SK-N-SH treated with all-trans-retinoic acid at 6 μM for 48 hours (cell line): ENCODE results near the gene SMC6.

Experiments used
- CREB5 ChIP-seq: fragments of 250-450 bp; sonication (Bioruptor Pico); IDR thresholded peaks from 2 replicates; pipeline ENCODE4 v1.5.1; 2020; ENCODE audit warnings: low read depth, mild to moderate bottlenecking, moderate library complexity
- ESRRG ChIP-seq: fragments of 250-450 bp; sonication (Bioruptor Pico); IDR thresholded peaks from 2 replicates; pipeline ENCODE4 v1.6.1; 2021; ENCODE audit warnings: mild to moderate bottlenecking
- GLIS3 ChIP-seq: fragments of 250-450 bp; sonication (Bioruptor Pico); IDR thresholded peaks from 2 replicates; pipeline ENCODE4 v1.5.0; 2020; ENCODE audit warnings: mild to moderate bottlenecking, moderate library complexity
- PATZ1 ChIP-seq: fragments of 250-450 bp; sonication (Bioruptor Pico); IDR thresholded peaks from 2 replicates; pipeline ENCODE4 v1.8.0; 2020; ENCODE audit warnings: mild to moderate bottlenecking, moderate library complexity, borderline replicate concordance
- RARB ChIP-seq: fragments of 250-450 bp; sonication (Bioruptor Pico); IDR thresholded peaks from 2 replicates; pipeline ENCODE4 v1.8.0; 2021; ENCODE audit warnings: mild to moderate bottlenecking, moderate library complexity
- TCF4 ChIP-seq: fragments of 250-450 bp; sonication (Bioruptor Pico); IDR thresholded peaks from 2 replicates; pipeline ENCODE4 v1.8.0; 2021; ENCODE audit warnings: mild to moderate bottlenecking, moderate library complexity, borderline replicate concordance
- ZNF565 ChIP-seq: fragments of 450-650 bp; formaldehyde crosslinking; conservative IDR thresholded peaks from 2 replicates; pipeline ENCODE4 v1.5.0; 2020; ENCODE audit warnings: low read depth, mild to moderate bottlenecking, moderate library complexity

- TF ChIP-seq ZNF565 (no peak), ESRRG (CRISPR knock-in tag) (no peak), TCF4 (no peak), CREB5 (CRISPR knock-in tag) (no peak), GLIS3 (CRISPR knock-in tag) (no peak), PATZ1 (CRISPR knock-in tag) (no peak), RARB (CRISPR knock-in tag) (no peak)
Measured at GRCh38 chr2:17793296-17793695, 39.7 kb upstream of the SMC6 start.
